Heart left ventricle (tissue), 13 donors: ENCODE data around the gene PET117.

Source experiments
- CTCF ChIP-seq, 12 donors: fragments of 200-600 bp; sonication (generic) in 4 of 12; IDR thresholded peaks; one replicate each; pipeline versions ENCODE4 v1.5.0 to v1.8.0; 2018 to 2022; ENCODE audit warnings: antibody characterized with exemption in 12 of 12, mild to moderate bottlenecking in 5 of 12
- POLR2A ChIP-seq, 2 donors: fragments of 450-650 bp; IDR thresholded peaks; one replicate each; pipeline ENCODE4 v1.6.1; 2017; ENCODE audit warnings: antibody characterized with exemption in 2 of 2, mild to moderate bottlenecking in 2 of 2, moderate library complexity in 2 of 2
- donor health status: ischemic (EF 13 %, LVEDD 7.1; RV severe dilation, severe dysfunction).
- donor health status: DM: no; HTN: yes; CAD: no.
- donor health status: DM: no; HTN: no; CAD: no.
- donor health status: ischemic (EF 25% LVEDD 6.9; RV normal size, moderate dysfunction).
- donor health status: ischemic (EF 25% LVEDD 5.7; RV mildly dilated, moderate dysfunction).
- donor health status: ischemic (EF 35%, LVEDD 5.7; RV mildly dilated, moderate dysfunction).
- donor health status: nonischemic (EF 11% LVEDD 7.7; RV severe dilation, severe dysfunction).
- donor health status: DM: yes; HTN: yes; CAD: no.
- donor health status: PGD.
- donor health status: ischemic (EF 29% LVEDD 5.4; RV normal size, mild dysfunction).
- donor health status: nonischemic (EF 23%, LVEDD 6.1; RV moderate dilation, normal function).

GRCh38 chr20:18090044-18090443, 47.6 kb upstream of the PET117 start:
- no peak for TF ChIP-seq CTCF (IDR thresholded peaks at IDR 0.05)
- TF ChIP-seq POLR2A (IDR thresholded peaks at IDR 0.05), result no peak
